NCI-H82 treated with DMSO at 0.1 percent for 48 hours (cell line): ENCODE measurements around the gene STAT5B.
"Not testable (repeated sequence)": the region's sequence is repeated elsewhere in the genome, so short reads cannot be mapped to it uniquely, and the experiment has no call there.

Experiments
- DNase-seq: peaks from one replicate; lab custom pipeline; 2025; ENCODE audit not compliant: unreplicated experiment; lab: John Stamatoyannopoulos, UW

The STAT5B gene

DNA sequence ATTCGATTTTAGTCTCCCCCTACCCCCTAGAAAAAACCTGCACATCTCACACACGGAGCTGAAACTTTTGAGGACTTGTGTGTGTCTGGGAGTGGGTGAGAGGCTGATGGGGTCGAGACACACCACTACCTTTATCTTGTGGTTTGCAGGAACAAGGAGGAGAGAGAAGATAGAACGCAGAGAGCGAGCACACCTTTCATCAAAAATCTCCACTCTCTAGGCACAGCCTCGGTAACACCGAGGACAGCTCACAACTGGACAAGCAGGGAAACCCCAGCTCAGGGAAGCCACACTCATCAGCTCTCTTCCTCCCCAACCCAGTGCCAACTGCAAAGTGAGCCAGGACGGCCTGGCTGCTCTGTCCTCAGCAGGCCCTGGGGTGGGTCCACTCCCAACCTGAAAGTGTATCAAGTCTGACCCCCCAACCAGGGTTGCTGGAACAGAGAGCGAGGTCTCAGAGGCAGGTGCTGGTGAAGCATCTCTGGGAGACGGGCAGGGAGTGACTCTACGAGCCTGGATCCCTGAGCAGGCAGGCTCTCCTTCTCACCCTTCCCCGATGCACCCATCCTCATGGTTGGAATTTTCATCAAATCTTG is 76.7 kb downstream of the STAT5B start:
- no peak for DNase-seq

- no peak for DNase-seq
These were observed 77.3 kb downstream of the STAT5B start for GRCh38 chr17:42198897-42199296.

DNA sequence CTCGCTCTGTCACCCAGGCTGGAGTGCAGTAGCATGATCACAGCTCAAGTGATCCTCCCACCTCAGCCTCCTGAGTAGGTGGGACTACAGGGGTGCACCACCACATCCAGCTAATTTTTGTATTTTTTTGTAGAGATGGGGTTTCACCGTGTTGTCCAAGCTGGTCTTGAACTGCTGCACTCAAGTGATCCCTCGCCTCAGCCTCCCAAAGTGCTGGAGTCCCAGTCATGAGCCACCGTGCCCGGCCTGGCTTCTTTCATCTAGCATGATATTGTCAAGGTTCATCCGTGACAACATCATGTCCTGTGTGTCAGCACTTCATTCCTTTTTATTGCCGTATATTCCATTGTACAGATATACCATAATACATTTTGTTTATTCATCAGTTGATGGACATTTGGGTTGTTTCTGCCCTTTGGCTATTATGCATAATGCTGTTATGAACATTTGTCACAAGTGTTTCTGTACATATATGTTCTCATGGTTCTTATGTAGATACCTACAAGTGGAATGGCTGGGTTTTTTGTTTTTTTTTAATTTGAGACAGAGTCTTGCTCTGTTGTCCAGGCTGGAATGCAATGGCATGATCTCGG is 78.5 kb downstream of the STAT5B start:
- DNase-seq, result no peak

DNA sequence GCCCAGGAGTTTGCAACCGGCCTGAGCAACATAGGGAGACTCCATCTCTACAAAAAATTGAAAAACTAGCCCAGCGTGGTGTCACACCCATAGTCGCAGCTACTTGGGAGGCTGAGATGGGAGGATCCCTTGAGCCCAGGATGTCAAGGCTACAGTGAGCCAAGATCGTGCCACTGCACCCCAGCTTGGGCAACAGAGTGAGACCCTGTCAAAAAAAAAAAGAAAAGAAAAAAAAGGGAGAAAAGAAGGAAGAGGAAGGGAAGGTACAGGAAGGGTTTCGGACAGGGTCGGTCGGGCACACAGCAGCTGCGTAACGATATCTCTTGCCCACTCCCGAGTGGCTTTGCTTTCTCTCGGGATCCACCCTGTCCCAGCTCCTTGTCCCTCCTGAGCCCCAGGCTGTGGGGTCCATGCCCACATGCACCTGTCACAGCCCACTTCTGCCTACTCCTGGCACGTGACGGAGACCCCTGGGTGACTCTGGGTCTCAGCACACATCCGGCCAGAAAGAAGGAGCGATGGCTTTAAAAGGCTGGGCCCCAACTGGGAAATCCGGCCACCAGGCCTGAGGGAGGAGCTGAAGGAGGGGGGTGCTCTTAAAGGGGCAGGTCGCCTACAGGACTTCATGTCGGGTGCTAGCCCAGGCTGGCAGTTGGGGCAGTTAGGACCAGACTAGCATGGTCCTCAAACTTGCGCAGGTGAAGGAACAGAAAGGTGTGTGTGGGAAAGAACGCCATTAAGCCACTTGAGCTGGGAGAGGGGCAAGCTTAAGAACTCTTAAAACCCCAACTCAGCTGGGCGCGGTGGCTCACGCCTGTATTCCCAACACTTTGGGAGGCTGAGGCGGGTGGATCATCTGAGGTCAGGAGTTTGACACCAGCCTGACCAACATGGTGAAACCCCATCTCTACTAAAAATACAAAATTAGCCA is 82.0 kb downstream of the STAT5B start, which contains the start of gene GHDC:
GHDC (minus strand) TSS at position 526 of the 931 bp plus-strand sequence. CDS start 913 bp downstream, outside the sequence.
- peak; percentile 84 for DNase-seq

GRCh38 chr17:42193216-42193968 is 82.8 kb downstream of the STAT5B start:
- no peak for DNase-seq

DNA sequence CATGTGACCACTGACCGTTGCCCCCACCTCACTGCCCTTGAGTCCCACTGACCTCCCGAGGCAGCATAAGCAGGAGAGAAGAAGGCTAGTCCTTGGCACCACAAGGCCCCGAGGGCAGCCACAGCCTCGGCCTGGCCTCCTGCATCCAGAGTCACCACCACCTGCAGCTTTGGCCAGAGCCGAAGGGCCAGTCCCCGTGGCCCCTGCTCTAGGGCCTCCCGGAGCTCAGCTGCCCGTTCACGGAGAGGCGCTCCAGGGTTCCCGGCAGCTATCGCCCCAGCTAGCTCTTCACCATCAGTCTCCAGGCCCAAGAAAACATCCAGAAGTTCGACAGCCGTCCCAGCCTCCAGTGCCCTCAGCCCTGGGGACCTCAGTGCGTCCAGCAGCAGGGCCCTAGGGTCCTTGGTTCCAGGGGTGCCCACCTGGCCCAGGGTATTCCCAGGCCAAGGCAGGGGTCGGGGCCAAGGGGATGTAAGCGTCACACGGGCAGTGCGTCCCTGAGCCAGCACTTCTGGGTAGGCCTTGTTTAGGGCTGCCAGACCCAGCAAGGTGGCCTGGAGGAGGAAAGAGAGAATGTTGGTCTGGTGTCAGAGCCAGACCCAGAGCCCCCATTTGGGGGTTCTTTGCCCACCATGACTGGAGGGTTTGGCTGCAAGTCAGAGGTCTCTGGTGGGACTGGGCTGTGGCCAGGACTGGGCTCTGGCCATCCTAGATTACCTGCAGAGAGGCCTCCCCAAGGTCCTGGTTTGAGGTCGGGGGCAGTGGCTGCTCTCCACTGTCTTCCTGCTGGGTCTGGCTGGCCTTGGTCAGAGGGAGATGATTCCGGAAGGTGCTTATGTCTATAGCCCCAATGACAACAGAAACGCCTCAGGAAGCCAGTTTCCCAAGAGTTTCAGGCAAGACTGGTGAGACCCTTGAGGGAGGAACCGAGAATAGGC is 83.7 kb downstream of the STAT5B start:
- no peak for DNase-seq

GRCh38 chr17:42191275-42191608 is 84.9 kb downstream of the STAT5B start:
- no peak for DNase-seq

DNA sequence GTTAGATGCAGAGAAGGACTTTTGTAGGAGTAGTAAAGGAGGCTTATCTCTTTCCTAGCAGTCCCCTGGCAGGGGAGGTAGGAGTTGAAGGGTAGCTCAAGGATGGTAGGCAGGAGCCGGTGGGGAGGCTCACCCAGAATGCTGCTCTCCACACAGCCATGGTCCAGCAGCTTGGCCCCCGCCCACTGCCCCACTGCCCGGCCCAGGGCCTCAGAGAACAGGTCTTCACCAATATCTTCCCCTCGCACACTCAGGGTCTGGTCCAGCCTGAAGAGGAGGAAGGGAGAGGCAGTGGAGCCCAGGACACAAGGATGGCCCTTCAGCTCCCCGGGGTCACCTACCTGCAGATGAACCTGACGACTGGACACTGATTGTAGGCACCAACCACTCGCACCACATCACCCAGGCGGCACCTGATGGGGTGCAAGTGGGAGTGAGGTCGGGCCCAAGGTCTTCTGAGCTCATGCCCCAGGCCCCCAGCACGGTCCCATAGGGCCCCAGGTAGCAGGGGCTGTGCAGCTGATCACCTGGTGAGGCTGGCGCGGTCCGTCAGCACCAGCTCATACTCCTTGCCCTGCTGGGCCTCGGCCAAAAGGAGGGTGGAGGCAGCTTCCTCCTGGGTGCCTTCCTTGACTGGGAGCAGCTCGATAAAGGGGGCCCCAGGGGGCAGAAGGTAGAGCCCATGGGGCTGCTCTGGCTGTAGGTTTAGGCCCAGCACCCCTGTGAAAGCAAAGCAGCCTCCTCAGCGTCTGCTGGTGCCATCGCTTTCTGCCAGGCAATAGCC is 85.5 kb downstream of the STAT5B start:
- DNase-seq, result no peak

GRCh38 chr17:42189651-42189965 is 86.6 kb downstream of the STAT5B start:
- DNase-seq, result no peak

- no peak for DNase-seq
These were observed 87.2 kb downstream of the STAT5B start for GRCh38 chr17:42188749-42189650.

GRCh38 chr17:42187833-42188232 is 88.4 kb downstream of the STAT5B start:
- DNase-seq, result no peak

DNA sequence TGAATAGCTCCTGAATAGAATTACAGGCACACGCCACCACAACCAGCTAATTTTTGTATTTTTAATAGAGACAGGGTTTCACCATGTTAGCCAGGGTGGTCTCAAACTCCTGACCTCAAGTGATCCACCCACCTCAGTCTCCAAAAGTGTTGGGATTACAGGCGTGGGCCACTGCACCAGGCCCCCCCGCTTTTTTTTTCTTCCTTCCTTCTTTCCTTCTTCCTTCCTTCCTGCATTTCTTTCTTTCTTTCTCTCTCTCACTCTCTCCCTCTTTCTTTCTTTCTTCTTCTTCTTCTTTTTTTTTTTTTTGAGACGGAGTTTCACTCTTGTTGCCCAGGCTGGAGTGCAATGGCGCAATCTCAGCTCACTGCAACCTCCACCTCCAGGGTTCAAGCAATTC is 90.0 kb downstream of the STAT5B start:
- not testable (repeated sequence) for DNase-seq

GRCh38 chr17:42185621-42185930 is 90.6 kb downstream of the STAT5B start:
- DNase-seq, result no peak

- no peak for DNase-seq
These were observed 91.2 kb downstream of the STAT5B start, which contains the start of gene HCRT for GRCh38 chr17:42184713-42185620. Gene HCRT (minus strand): TSS chr17:42185452. CDS start chr17:42185365, 87 bp downstream.

- peak; percentile 27 for DNase-seq
These were observed 92.2 kb downstream of the STAT5B start for GRCh38 chr17:42183741-42184711.

DNA sequence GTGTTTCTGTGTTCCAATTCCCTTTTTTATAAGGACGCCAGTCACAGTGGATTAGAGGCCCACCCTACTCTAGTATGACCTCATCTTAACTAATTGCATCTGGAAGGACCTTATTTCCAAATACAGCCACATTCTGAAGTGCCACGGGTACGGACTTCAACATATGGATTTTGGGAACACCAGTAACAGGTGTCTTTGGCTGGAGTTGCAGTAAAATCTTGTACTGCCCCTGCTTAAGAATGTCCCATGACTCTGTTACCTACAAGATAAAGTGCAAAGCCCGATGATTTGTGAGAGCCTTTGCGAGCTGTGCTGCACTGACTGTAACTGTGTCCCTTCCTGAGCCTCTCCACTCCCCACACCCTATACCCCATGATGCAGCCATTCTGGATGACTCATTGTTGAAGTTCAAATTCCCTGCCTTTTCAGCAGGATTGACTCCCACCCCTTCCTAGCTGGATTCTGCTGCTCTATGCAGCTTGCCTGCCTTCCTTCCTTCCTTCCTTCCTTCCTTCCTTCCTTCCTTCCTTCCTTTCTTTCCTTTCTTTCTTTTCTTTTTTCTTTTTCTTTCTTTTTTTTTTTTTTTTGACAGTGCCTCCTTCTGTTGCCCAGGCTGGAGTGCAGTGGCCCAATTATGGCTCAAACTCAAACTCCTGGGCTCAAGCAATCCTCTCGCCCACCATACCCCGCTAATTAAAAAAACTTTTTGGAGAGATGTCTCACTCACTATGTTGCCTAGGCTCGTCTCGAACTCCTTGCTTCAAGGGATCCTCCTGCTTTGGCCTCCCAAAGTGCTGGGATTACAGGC is 93.1 kb downstream of the STAT5B start:
- no peak for DNase-seq
